Fibroblast of lung (primary cell): ENCODE measurements around the gene BCAS3.

Experiments used
- EZH2 ChIP-seq: IDR thresholded peaks from 2 replicates; pipeline ENCODE4 v1.5.1; 2012; ENCODE audit warnings: low read length, control low read depth, mild to moderate bottlenecking; ENCODE audit errors: missing control alignments
- TF ChIP-seq, protein P1 (sequence below), 2 donors: IDR thresholded peaks in 1 of 2; conservative IDR thresholded peaks in 1 of 2; 1 replicate in 1 of 2; 2 replicates in 1 of 2; pipeline ENCODE4 v1.5.1; 2011 to 2012; ENCODE audit warnings: low read length in 2 of 2, control low read depth in 1 of 2, inconsistent platforms in 1 of 2, low read depth in 1 of 2, mild to moderate bottlenecking in 1 of 2

DNA sequence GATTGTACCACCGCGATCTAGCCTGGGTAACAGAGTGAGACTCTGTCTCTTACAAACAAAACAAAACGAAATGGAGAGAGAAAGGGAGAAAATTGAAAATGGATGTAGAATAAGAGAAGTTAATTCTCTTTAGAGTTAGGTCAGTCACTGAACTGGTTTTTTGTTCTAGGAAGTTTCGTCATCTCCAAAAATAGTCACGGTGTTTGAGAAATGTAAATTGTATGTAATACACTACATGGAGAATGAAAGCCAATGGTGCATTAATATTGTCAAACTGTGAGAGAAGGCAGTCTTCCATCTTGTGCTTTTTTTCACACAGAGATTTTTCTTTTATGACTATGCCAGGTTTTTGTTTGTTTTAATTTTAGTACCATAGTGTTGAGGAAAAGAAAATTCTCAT, 145.9 kb downstream of the BCAS3 start:
- TF ChIP-seq, protein P1, sequence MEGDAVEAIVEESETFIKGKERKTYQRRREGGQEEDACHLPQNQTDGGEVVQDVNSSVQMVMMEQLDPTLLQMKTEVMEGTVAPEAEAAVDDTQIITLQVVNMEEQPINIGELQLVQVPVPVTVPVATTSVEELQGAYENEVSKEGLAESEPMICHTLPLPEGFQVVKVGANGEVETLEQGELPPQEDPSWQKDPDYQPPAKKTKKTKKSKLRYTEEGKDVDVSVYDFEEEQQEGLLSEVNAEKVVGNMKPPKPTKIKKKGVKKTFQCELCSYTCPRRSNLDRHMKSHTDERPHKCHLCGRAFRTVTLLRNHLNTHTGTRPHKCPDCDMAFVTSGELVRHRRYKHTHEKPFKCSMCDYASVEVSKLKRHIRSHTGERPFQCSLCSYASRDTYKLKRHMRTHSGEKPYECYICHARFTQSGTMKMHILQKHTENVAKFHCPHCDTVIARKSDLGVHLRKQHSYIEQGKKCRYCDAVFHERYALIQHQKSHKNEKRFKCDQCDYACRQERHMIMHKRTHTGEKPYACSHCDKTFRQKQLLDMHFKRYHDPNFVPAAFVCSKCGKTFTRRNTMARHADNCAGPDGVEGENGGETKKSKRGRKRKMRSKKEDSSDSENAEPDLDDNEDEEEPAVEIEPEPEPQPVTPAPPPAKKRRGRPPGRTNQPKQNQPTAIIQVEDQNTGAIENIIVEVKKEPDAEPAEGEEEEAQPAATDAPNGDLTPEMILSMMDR (conservative IDR thresholded peaks at IDR 0.05 in 1 of 2, IDR thresholded peaks at IDR 0.05 in 1 of 2; ENCODE audit: low read depth in 1 of 2, low read length in 2 of 2): no peak
- TF ChIP-seq EZH2: no peak
